Duodenal mucosa (tissue), 2 donors: Measurements from ENCODE around the gene LTO1.

ENCODE experiments used
- H3K27ac ChIP-seq: one replicate; pipeline ENCODE4 v1.7.0; 2013; ENCODE audit warnings: low read depth, low read length
- H3K27me3 ChIP-seq, 2 donors: one replicate each; pipeline ENCODE4 v1.7.0; 2013; ENCODE audit warnings: low read length in 2 of 2, control low read depth in 1 of 2; ENCODE audit not compliant: insufficient read depth in 2 of 2, control insufficient read depth in 1 of 2
- H3K36me3 ChIP-seq, 2 donors: one replicate each; pipeline ENCODE4 v1.7.0; 2013; ENCODE audit warnings: low read length in 2 of 2, control low read depth in 1 of 2; ENCODE audit not compliant: insufficient read depth in 2 of 2, control insufficient read depth in 1 of 2
- H3K4me1 ChIP-seq, 2 donors: one replicate each; pipeline ENCODE4 v1.7.0; 2013; ENCODE audit warnings: low read length in 2 of 2, control low read depth in 1 of 2; ENCODE audit not compliant: insufficient read depth in 2 of 2, control insufficient read depth in 1 of 2
- H3K4me3 ChIP-seq, 2 donors: one replicate each; pipeline ENCODE4 v1.7.0; 2013; ENCODE audit warnings: low read length in 2 of 2, low read depth in 1 of 2
- H3K9ac ChIP-seq, 2 donors: one replicate each; pipeline ENCODE4 v1.7.0; 2013; ENCODE audit warnings: low read length in 2 of 2, low read depth in 1 of 2
- H3K9me3 ChIP-seq, 2 donors: one replicate each; pipeline ENCODE4 v1.7.0; 2013; ENCODE audit warnings: low read length in 2 of 2, control low read depth in 1 of 2; ENCODE audit not compliant: control insufficient read depth in 1 of 2

The LTO1 gene

DNA sequence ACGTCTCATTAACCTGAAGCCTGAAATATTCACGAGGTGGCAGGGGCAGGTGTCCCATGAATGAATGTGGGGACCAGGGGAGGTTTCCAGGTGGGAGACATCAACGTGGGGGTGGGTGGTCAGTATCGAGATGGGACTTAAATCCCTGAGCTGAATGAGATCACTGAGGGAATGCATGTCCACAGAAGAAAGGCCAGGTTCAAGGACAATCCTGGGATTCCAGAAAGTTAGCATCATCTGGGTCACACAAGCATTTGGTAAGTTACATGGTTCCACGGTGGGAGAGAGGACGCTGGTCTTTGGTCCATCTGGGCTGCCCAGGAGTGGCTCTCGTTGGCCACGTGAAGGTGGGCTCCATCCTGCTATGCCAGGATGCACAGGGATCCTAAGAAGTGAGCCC is 56.9 kb downstream of the LTO1 start:
- Histone ChIP-seq H3K27ac (no peak overlapping the region), H3K4me3 (no peak overlapping the region), H3K36me3 (no peaks in the 10 kb centered on the region), H3K9me3 (no peaks in the 10 kb centered on the region), H3K27me3 (no peaks in the 10 kb centered on the region), H3K4me1 (no peaks in the 10 kb centered on the region), H3K9ac (no peak overlapping the region)

GRCh38 chr11:69617682-69618081 is 57.5 kb downstream of the LTO1 start:
- H3K4me1 ChIP-seq, result no peaks in the 10 kb centered on the region
- H3K9me3 ChIP-seq, result no peaks in the 10 kb centered on the region
- no peak overlapping the region for H3K4me3 ChIP-seq
- no peaks in the 10 kb centered on the region for H3K36me3 ChIP-seq
- no peaks in the 10 kb centered on the region for H3K27me3 ChIP-seq
- no peak overlapping the region for H3K9ac ChIP-seq
- no peak overlapping the region for H3K27ac ChIP-seq

GRCh38 chr11:69617220-69617619 is 57.9 kb downstream of the LTO1 start:
- no peak overlapping the region for H3K9ac ChIP-seq
- H3K4me3 ChIP-seq, result no peak overlapping the region
- no peaks in the 10 kb centered on the region for H3K27me3 ChIP-seq
- H3K27ac ChIP-seq, result no peak overlapping the region
- no peaks in the 10 kb centered on the region for H3K4me1 ChIP-seq
- no peaks in the 10 kb centered on the region for H3K9me3 ChIP-seq
- H3K36me3 ChIP-seq, result no peaks in the 10 kb centered on the region
